PFSK-1 (cell line): ENCODE data around the gene EYA4.

ENCODE experiments used
- FOXP2 ChIP-seq: optimal IDR thresholded peaks from 2 replicates; pipeline ENCODE3; 2011; ENCODE audit warnings: borderline replicate concordance, control low read depth, inconsistent platforms; ENCODE audit not compliant: insufficient read depth; ENCODE audit errors: extremely low read length, extremely low read depth
- POLR2AphosphoS5 ChIP-seq: IDR thresholded peaks from 2 replicates; pipeline ENCODE4 v1.6.1; 2012; ENCODE audit warnings: low read depth, mild to moderate bottlenecking, control low read depth, low read length, moderate library complexity
- REST ChIP-seq, 2 experiments: IDR thresholded peaks; 2 replicates each; pipeline versions ENCODE4 v1.6.1 to v1.8.0; 2011 to 2012; ENCODE audit warnings: low read depth in 2 of 2, low read length in 2 of 2, control low read depth in 1 of 2, inconsistent platforms in 1 of 2, mild to moderate bottlenecking in 1 of 2, moderate library complexity in 1 of 2; ENCODE audit not compliant: insufficient read depth in 1 of 2
- SIN3A ChIP-seq: IDR thresholded peaks from 2 replicates; pipeline ENCODE4 v1.6.1; 2012; ENCODE audit warnings: mild to moderate bottlenecking, low read length, moderate library complexity, borderline replicate concordance; ENCODE audit not compliant: insufficient read depth
- TAF1 ChIP-seq: IDR thresholded peaks from 2 replicates; pipeline ENCODE4 v1.6.1; 2012; ENCODE audit warnings: low read length, control low read depth, borderline replicate concordance; ENCODE audit not compliant: insufficient read depth

GRCh38 chr6:133205304-133205703 is 35.9 kb upstream of the EYA4 start:
- TF ChIP-seq TAF1 (no peak), POLR2AphosphoS5 (no peak), REST (IDR thresholded peaks at IDR 0.05; ENCODE audit: insufficient read depth in 1 of 2, low read depth in 2 of 2, low read length in 2 of 2) (no peak), SIN3A (no peak), FOXP2 (no peak)
